SK-N-MC (cell line): ENCODE measurements around the gene RACGAP1.

Experiments used
- EZH2 ChIP-seq: fragments of 200-600 bp; sonication (generic); IDR thresholded peaks from one replicate; pipeline ENCODE4 v1.6.1; 2017; ENCODE audit warnings: antibody characterized with exemption
- POLR2AphosphoS5 ChIP-seq: IDR thresholded peaks from 2 replicates; pipeline ENCODE4 v1.6.1; 2012; ENCODE audit warnings: mild to moderate bottlenecking, low read depth, low read length, borderline replicate concordance

DNA sequence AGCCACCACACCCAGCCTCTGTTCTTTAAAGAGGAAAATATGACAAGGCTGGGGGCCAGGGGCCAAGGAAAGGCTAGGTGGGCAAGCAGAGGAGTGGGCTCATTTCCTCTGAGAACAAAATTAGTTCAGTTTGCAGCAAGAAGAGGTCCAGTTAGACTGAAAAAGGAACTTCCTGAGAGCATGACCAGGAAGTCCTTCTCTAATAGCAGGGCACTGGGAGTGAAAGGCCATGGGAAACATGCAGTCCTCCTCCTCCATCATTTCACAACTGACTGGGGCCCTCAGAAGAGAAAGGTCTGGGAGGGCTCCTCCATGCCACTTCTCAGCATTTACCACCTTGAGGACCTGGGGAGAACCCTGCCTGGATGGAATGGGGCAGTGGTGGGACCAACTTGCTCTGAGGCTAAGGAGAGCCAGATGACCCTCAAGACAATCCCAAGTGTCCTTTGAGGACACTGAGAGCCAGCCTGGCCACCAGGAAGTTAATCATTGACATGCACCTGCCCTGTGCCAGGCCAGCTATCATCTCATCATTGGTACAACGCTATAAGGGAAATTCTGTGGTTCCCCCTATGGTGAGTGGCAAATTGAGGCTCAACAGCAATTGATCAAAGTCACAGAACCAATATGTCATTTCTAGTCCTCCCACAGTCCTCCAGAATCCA, 72.8 kb downstream of the RACGAP1 start:
- no peak for TF ChIP-seq POLR2AphosphoS5
- no peak for TF ChIP-seq EZH2
